ENCODE data around the gene FAM219B. TPM values are rescaled to one million over a fixed set of nuclear protein-coding genes. Genes with fewer than 3 reads are reported as not detected.
A peak's percentile ranks its signal among the peaks of the same experiment; 100 is the strongest.
"Not testable (repeated sequence)": the region's sequence is repeated elsewhere in the genome, so short reads cannot be mapped to it uniquely, and the experiment has no call there.

FAM219B gene
- total RNA-seq, result 29.8 and 48.0 TPM in 2 replicates

GRCh38 chr15:74906450-74907162 lies at the start of gene FAM219B:
Gene FAM219B (minus strand): TSS chr15:74906851. CDS start chr15:74906800, 51 bp downstream.
- DNase-seq (ENCODE audit: low read depth in 2 of 2), result peak; percentile 67 to 89

GRCh38 chr15:74955796-74956647 lies 49.4 kb upstream of the FAM219B start:
- DNase-seq (ENCODE audit: low read depth in 2 of 2), result peak; percentile 63 to 87

GRCh38 chr15:74955017-74955416 lies 48.4 kb upstream of the FAM219B start:
- DNase-seq (ENCODE audit: low read depth in 2 of 2), result no peak

- DNase-seq (ENCODE audit: low read depth in 2 of 2), result peak in 1 of 2 donors; percentile 54
These were observed 47.9 kb upstream of the FAM219B start for GRCh38 chr15:74954515-74954914.

- DNase-seq (ENCODE audit: low read depth in 2 of 2), result no peak
These were observed 44.4 kb upstream of the FAM219B start for GRCh38 chr15:74951006-74951405.

- peak; percentile 59 to 76 for DNase-seq (ENCODE audit: low read depth in 2 of 2)
These were observed 43.6 kb upstream of the FAM219B start for GRCh38 chr15:74950078-74950908.

GRCh38 chr15:74937590-74938371 lies 31.1 kb upstream of the FAM219B start, which contains the start of gene COX5A:
Gene COX5A (minus strand): TSS chr15:74938073. CDS start chr15:74938014, 59 bp downstream.
- DNase-seq (ENCODE audit: low read depth in 2 of 2), result peak; percentile 91 to 97

- no peak for DNase-seq (ENCODE audit: low read depth in 2 of 2)
These were observed 30.6 kb upstream of the FAM219B start for GRCh38 chr15:74937272-74937589.

- not testable (repeated sequence) for DNase-seq (ENCODE audit: low read depth in 2 of 2)
These were observed 28.5 kb upstream of the FAM219B start for GRCh38 chr15:74935193-74935592.

- DNase-seq (ENCODE audit: low read depth in 2 of 2), result no peak
These were observed 26.9 kb upstream of the FAM219B start for GRCh38 chr15:74933573-74933972.

- no peak for DNase-seq (ENCODE audit: low read depth in 2 of 2)
These were observed 22.1 kb upstream of the FAM219B start for GRCh38 chr15:74928771-74929198.

GRCh38 chr15:74924525-74924924 lies 17.9 kb upstream of the FAM219B start:
- DNase-seq (ENCODE audit: low read depth in 2 of 2), result no peak

- DNase-seq (ENCODE audit: low read depth in 2 of 2), result peak; percentile 62 to 87
These were observed 13.8 kb upstream of the FAM219B start for GRCh38 chr15:74920456-74920855.

GRCh38 chr15:74917676-74918075 lies 11.0 kb upstream of the FAM219B start:
- DNase-seq (ENCODE audit: low read depth in 2 of 2), result no peak

- not testable (repeated sequence) for DNase-seq (ENCODE audit: low read depth in 2 of 2)
These were observed 7.1 kb upstream of the FAM219B start for GRCh38 chr15:74913799-74914198.

GRCh38 chr15:74913041-74913440 lies 6.4 kb upstream of the FAM219B start:
- no peak for DNase-seq (ENCODE audit: low read depth in 2 of 2)

GRCh38 chr15:74908635-74909034 lies 2.0 kb upstream of the FAM219B start:
- no peak for DNase-seq (ENCODE audit: low read depth in 2 of 2)

GRCh38 chr15:74907163-74907870 lies 666 bp upstream of the FAM219B start:
- peak in 1 of 2 donors; percentile 18 for DNase-seq (ENCODE audit: low read depth in 2 of 2)

GRCh38 chr15:74906067-74906449 lies 593 bp downstream of the FAM219B start:
- peak in 1 of 2 donors; percentile 31 for DNase-seq (ENCODE audit: low read depth in 2 of 2)

GRCh38 chr15:74904190-74904805 lies 2.4 kb downstream of the FAM219B start:
- no peak for DNase-seq (ENCODE audit: low read depth in 2 of 2)
